ENCODE data around the gene ZMIZ1.
A peak's percentile ranks its signal among the peaks of the same experiment; 100 is the strongest.

The ZMIZ1 gene

DNA sequence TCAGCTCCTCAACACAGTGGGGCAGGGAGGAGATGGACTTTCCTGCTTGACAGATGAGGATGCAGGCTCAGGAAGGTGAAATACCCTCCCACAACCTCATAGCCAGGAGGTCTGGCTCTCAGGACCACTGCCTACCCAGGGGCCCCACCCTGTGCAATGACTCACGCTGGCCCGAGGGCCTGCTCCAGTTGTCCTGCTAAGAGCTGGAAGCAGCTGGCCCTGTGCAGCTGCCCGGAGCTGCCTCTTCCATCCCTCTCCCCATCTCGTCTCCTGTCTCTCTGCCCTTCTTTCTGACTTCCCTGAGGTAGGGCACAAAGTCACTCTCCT is 123.9 kb downstream of the ZMIZ1 start:
- no peak for DNase-seq

DNA sequence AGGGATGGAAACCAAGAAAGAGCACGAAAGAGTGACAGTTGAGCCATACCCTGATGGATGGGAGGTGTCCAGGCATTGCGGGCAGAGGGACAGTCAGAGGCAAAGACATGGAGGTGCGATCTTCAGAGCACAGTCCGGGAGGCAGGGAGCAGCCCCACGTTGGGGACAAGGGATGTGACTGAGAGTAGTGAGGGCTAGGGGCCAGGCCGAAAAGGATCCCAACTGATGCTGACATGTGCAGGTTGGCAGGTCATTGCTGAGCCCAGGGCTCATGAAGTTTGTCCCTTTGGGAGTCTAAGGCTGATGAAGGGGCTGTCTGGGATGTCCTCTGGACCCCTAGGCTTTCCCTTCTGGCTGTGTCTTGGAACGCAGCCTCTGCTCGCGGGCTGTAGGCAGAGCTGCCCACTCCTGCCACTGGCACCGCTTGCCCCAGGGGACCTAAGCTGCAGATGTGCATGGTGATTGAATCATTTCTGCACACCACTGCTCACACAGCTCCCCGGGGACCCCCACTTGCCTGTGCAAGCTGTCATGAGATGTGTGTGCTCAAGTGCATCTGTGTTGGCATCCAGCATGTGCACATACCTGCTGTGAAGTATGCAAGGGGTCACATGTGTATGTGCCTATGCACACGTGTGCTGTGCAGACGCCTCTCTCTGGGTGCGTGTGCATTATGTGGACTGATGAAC is 125.1 kb downstream of the ZMIZ1 start:
- DNase-seq = no peak

DNA sequence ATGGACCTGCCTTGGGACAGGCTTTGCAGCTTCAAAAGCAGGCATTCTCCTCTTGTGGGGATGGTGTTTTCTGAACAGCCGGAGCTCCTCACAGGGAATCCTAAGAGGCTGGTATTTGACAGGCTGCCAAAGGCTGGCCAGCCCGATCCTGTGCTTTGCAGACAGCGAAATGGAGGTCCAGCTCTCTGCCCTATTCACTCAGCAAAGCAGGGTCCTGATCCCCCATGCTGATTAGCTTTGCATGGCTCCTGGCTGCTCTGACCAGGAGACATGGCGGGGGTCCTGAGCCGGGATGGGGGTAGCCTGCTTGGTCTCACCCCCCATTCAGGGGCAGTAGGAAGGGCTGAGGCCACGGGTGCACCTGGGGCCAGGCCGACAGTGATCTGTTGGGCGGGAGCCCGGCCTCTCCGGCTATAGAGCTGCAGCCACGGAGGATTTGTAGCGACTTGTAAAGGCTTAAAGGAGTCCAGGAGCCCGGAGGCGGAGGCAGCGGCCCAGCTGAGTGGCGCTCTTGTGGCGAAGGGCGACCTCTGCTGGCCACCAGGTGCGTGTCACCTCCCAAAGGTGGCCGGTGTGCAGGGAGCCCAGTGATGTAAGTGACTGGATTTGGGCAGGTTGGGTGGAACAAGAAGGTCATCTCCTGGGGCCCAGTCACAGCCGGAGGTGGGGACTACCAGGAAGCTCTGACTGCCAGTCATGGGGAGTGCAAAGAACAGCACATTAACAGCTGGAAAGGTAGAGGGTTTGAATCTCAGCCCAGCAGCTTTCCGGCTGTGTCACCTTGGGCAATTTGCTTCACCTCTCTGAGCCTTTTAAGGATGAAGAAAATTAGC is 126.5 kb downstream of the ZMIZ1 start:
- peak; percentile 57 for DNase-seq

DNA sequence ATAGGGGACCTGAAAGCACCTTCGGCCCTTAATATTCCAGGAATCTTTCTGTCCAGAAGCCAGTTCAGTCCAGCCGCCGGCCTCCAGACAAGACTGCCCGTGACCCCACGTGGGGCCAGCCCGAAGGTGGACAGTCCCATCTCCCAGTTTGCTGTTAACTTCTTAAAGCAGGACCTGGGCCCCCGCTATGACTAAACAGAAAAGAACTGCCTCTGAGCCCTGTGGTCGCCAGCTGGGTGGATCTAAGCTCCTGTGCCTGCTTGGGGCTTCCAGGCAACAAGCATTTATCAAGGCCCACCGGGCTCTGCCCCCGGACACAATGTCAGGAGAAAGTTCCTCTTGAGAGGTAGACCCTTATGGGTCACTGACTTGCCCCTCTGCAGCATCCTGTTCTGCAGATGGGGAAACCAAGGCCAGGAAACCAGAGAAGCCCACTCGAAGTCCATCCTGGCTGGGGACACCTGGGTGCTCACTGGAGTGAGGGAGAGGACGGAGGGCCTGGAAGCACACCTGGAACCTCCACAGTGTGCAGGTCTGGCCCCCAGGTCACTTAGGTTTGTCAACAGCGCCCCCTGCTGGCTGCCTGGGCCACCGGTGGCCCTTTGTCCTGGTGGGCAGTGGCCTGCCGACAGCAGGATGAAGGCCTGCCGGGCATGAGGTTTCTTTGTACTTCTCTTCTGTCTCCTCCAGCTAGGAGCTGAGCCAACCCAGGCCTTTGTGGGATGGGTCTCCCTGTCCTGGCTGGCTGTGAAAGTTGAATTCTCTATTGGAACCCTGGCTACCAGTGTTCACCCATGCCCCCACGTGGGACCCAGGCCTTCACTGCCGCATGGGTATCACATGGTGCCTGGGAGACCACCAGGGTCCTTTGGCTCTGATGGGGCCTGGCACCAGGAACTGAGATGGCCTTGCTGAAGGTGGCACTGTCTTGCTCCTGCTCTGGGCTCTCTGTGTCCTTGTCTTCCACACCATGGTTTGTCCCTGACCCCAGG is 128.0 kb downstream of the ZMIZ1 start:
- peak; percentile 18 for DNase-seq

DNA sequence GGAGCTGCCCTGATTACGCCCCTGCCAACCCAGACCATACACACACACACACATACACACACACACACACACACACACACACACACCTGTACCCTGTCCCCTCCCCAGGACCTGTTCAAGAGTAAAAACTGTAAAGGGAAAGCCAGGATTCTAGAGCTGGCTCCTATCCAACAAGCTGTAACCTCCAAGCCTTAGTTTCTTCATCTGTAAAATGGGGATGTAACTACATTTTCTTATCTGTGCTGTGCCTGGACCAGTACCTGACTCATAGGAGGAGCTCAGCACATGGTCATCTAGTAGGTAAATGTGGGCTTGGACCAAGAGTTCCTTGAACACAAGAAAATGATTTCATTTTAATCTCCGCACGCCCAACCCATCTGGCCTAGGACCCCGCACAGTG is 128.8 kb downstream of the ZMIZ1 start:
- DNase-seq = no peak

DNA sequence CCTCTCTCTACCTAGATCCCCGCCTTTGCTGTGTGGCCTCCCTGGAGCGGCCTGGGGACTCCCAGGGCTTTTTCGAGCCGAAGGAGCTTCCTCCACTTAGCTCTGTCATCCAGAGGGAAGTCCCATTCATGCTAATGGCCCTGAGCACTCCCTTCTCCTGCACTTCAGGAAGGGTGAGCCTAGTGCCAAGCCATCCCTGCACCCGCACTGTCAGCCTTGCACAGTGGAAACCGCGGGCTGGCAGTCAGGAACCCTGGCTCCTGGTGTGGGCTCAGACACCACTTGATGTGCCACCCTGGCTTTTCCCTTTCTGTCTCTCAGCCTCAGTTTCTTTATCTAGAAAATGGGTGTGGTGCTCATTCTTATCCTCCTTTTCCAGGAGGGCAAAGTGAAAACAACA is 131.6 kb downstream of the ZMIZ1 start:
- no peak for DNase-seq

DNA sequence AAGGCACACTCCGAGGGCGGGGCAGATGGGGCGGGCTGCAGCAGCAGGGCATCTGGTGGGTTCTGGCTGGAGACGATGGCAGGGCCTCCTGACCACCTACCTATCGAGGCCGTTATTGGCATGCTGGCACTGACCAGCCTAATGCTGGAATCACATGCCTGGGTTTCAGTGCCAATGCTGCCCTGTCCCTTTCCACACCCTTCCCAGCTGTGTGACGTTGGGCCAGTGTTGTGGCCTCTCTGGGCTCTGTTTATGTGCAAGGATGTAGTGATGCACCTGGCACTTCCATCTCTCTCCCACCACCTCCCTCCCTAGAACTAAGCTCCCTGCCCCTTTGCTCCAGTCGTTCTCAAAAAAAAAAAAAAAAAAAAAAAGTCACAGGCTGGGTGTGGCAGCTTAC is 132.9 kb downstream of the ZMIZ1 start:
- DNase-seq = no peak

DNA sequence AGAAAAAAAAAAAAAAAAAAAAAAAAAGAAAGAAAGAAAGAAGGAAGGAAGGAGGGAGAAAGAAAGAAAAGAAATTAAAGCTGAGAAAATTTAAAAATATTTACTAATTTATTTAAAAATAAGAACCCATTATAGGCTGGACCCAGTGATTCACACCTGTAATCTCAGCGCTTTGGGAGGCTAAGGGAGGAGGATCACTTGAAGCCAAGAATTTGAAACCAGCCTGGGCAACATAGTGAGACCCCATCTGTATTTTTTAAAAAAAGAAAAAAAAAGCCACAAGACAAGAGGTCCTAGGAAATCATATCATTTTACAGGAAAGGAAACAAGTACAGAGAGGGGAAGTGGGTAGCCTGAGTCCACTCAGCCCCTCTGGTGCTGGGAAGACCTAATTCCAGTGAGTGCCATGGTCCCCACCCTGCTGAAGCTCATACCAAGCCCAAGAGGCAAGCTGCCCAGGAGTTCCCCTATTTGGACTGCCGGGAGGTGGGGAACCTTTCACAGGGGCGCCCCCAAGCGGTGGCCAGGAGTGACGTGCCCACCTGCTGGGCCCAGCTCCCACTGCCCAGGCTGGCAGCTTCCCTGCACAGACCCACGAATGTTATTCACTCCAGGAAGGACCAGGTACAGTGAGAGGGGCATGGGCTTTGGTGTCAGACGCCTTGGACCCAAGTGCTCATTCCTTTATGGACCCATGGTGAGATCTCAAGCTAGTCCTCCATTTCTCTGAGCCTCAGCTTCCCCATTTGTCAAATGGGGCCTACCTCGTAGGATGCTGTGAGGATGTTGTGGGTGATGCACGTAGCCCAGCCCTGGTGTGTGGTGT is 133.6 kb downstream of the ZMIZ1 start:
- no peak for DNase-seq

DNA sequence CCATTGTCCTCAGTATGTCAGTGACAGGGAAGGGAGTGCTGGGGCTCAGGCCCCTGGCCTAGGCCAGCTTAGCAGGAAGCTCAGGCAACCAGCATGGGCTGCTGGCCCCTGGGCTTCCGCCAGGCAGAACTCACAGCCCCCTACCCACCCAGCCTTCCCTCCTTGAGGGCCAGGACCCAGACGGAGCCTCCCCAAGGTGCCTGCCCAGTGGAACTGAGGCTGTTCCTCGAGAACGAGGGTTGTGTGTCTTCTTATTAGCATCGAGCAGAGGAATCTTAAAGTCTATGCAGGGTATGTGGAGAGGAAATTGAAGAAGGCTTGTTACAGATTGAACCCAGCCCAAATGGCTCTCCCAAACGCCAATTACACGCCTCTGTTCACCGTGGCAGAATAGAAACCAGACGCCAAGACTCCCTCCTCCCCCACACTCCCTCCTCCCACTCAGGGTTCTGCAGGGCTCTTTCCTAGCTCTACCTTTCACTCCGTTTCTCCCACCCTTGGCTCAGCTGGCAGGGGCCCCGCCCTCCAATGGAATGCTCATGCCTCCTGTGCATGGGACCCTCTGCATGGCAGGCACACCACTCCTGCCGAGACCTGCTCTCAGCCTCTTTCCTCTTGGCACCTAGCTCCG is 134.4 kb downstream of the ZMIZ1 start:
- DNase-seq = no peak

DNA sequence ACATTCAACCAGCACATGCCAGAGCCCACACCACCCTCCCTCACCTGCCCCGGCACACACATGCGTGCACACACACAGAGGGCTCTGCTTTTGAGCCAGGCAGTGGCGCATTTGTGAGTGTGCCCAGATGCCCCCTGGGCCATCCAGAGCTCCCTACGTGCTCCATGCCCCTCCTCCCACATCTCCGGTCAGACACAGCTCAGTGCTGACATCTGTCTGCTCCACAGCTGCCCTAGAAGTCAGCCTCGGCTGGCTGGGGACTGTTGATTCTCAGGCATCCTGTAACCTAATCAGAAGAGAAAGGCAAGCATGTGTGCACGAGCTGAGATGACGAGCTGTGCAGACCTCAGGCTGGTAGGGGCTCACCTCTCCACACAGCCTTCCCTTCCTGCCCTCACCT is 135.1 kb downstream of the ZMIZ1 start:
- no peak for DNase-seq

DNA sequence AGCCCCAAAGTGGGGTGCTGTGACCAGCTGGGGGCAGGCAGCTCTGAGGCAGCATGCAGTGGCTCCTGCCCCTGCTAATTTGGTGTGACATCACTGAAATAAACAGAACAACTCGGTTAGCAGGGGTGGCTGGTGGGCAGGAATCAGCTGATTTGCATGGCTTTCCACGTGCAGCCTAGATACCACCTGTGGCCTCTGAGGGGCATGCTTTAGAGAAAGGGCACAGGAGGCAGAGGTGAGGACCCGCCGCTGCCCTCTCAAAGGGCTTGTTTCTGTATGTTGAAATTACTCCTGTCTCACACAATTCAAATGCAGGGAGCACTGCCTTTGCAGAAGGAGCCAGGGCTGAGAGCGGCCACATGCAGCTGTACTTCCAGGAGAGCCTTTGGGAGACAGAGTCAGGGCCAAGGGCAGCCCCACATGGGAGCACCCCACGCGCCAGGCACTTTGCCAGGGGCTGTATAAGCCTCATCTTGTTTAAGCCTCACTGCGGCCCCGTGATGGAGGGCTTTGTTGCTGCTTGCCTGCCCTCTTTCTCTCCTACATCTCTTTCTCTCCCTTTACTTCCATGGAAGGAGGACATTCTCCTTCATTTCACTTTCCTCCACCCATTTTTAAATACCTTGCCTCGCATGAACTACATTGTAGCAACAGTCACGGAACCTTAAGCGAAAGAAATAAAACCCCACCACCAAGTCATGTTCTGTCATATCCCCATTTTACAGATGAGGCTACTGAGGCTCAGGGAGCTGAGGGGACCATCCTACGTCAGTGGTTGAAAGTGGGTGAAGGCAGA is 137.7 kb downstream of the ZMIZ1 start:
- no peak for DNase-seq

DNA sequence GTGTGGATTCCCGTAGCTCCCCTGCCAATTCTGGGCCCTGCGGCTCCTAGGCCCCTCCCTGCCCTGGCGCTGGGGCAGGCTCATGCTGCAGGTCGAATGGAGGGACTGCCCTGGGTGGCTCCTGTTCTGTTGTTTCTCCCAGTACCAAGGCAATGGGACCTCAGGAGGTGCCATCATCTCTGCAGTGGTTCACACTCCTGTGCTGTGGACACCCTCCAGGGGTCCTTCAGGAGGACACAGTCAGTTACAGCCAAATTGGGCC is 138.3 kb downstream of the ZMIZ1 start:
- DNase-seq = no peak

DNA sequence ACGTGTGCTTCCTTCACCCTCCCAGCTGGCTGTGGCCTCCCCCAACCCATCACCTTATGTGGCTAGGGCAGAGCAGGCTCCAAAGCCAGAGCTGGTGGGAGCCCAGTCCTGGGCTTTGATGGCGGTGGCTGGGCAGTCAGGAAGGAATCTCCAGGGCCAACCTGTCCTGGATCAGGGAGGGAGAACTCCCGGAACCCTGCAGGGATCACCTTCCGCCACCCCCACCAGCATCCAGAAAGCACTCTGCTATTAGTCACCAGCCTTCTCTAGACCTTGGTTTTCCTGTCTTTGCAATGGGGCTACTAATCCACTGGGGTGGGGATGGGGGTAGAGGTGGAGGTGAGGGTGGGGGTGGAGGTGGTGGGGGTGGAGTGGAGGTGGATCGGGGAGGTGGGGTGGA is 139.0 kb downstream of the ZMIZ1 start:
- no peak for DNase-seq

DNA sequence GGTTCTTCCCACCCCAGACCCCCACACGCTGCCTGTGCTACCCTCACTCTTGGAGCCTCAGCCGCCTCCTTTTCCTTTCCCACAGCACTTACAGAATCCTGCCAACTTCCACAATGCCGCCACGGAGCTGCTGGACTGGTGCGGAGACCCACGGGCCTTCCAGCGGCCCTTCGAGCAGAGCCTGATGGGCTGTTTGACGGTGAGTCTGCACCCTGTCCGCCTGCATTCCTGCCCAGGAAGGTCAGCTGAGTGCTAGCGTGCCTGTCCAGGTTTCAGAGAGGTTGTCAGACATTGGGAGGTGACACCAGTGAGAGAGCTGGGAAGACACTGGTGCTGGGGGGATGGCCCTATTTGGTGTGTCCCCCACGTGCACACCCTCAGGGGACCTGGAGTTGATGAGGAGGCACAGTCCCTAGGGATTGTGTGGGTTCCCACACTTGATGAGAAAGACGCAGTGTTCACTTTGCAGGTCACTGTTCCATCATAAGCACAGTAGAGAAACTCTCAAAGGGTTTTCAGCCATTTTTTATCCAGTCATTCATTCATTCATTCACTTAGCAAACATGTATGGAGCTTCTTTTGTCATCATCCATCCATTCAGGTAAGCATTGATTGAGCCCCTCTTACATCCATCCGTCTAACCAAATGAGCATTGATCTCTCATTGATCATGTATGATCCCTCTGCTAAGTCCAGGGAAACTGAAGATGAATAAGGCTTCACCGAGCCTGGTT is 139.7 kb downstream of the ZMIZ1 start:
- no peak for DNase-seq

DNA sequence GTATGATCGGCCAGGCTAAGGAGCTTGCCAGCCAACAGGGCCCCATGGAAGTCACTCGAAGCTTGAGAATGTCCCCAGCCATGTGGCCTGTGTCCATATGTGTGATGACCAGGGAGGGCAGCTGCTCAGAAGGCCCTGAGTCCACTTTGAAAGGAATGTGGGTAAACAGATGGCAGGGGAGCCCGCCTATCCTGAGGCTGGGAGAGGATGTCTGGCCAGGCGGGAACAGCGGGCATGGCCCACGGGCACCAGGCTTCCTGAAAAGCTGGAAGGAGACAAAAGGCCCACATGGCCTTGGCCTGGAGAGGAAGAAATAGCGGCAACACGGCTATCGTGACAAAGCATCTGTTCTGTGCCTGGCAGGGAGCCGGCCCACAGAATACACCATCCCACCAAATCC is 140.6 kb downstream of the ZMIZ1 start:
- DNase-seq = no peak

DNA sequence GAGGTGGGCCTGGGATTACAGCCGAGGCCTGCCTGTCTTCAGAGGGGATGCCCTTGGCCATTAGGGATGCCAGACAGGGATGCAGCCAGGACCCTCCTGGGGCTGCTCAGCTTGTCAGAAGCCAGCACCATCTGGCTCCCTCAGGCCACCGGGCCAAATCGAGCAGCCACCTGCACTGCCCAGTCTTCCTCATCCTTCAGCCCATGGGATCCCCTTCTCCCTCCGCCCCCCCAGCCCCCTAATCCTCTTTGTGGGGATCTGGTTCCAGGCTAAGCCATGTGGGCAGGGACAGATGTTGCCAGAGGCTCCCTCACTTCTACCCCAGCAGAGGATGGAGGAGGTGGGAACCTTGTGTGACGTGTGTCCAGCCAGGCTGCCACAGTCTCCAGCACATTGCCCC is 141.1 kb downstream of the ZMIZ1 start:
- no peak for DNase-seq

DNA sequence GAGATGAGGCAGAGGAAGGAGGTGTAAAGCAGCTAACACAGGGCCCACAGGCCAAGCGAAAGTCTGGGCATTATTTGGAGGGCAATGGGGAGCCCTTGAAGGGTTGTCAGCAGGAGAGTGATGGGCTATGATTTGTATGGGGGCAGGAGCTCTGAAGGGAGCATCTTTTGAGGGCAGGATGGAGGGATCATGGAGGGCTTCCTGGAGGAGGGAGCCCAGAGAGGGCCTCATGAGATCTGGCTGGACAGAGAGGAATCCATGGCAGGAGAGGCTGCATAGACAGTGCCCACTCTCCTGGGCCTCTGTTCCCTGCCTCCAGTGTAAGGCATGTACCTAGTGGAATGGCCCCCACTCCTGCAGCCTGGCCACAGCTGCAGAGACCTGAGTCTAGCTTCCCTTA is 141.9 kb downstream of the ZMIZ1 start:
- DNase-seq = no peak

DNA sequence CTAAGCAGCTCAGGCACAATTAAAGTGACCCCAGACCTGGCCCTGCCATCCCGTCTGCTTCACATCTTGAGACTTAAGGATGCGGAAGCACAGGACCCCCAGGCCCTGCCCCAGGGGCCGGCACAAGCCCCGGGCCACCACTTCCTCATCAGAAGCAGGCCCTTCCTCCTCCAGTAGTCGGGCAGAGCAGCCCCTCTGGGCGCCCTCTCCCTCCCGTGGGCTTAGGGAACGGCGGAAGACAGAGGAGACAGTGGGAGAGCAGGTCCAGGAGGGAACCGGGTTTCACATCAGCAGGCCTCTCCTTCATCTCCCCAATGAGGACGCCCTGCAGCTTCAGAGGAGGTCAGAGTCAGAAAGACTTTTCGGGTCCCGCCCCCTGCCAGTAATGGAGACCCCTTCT is 142.8 kb downstream of the ZMIZ1 start:
- DNase-seq = no peak

DNA sequence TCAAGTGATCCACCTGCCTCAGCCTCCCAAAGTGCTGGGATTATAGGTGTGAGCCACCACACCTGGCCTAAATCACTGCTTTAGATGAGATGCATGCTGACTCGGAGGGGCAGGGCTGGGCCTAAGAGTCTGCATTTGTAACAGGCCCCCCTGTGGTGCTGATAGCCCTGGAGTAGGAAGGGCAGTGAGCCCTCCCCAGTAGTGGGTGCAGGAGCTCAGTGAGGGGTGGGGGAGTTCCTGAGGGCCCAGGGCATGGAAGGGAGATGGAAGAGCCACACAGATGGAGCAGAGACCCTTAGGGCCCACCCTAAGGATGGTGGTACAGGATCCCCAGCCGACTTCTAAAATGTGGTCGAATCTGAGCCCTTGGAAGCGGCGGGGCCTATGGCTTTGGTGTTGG is 146.8 kb downstream of the ZMIZ1 start:
- no peak for DNase-seq

DNA sequence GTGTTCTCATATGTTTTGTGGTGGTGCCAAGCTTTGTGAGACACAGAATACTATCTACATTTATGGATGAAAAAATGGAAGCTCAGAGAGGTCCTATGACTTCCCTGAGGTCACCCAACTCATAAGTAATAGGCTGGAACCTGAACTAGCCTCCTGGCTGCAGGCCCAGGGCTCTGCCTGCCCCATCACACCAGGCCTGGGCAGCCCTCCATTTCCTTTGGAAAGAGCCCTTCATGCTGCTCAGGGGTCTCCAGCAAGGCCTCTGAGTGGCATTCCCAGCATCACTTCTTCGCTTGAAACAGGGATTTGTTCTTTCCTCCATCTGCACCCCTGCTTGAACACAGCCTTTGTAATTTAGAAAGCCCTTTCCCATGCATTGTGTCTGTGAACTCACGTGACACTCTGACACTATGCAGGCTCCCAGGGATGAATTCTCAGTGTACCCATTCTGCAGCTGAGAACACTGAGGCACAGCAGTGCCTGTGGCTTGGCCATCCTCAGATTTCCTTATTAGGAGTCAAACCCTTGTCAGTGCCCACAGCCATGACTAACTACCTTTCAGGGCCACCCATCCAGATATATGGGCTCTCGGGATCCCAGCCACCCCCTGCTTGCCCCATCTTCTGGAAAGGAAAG is 150.7 kb downstream of the ZMIZ1 start:
- DNase-seq = no peak

All from NCI-H2227 treated with DMSO at 0.1 percent for 48 hours (cell line).